H1 (cell line): Measurements from ENCODE around the gene PDE8A. TPM values are rescaled to one million over a fixed set of nuclear protein-coding genes. Genes with fewer than 3 reads are reported as not detected.

Source experiments
- CTCF ChIA-PET: fragments of 300-600 bp; sonication (Branson Sonifier 250); formaldehyde crosslinking; loops from one replicate; lab custom pipeline; 2021; ENCODE audit not compliant: partially characterized antibody; lab: Charles Lee
- POLR2A ChIA-PET: fragments of 300-600 bp; sonication (Branson Sonifier 250); formaldehyde crosslinking; loops from one replicate; lab custom pipeline; 2021; ENCODE audit warnings: inconsistent platforms; ENCODE audit not compliant: partially characterized antibody; lab: Charles Lee
- DNase-seq, 2 experiments: peaks; one replicate each; pipeline versions ENCODE4 v3.0.0 to v3.0.0-alpha.2; 2010 to 2022; ENCODE audit warnings: low spot score in 2 of 2, low read depth in 1 of 2, mixed read lengths in 1 of 2
- FAIRE-seq: peaks from 2 replicates; lab custom pipeline; 2011; peaks lifted over from hg19 to GRCh38; lab: Jason Lieb, UNC
- H2AFZ ChIP-seq: 2 replicates; pipeline ENCODE4 v1.8.1; 2012; ENCODE audit warnings: low read length, inconsistent platforms
- H2AK5ac ChIP-seq: 2 replicates; pipeline ENCODE4 v1.6.1; 2013; ENCODE audit warnings: low read depth, low read length
- H2BK120ac ChIP-seq: replicated peaks from 2 replicates; pipeline ENCODE3; 2013; ENCODE audit warnings: low read depth, low read length, inconsistent platforms
- H2BK12ac ChIP-seq: 2 replicates; pipeline ENCODE4 v1.6.1; 2013; ENCODE audit warnings: low read depth, low read length
- H2BK15ac ChIP-seq: 2 replicates; pipeline ENCODE4 v1.6.1; 2013; ENCODE audit warnings: low read length
- H2BK20ac ChIP-seq: 2 replicates; pipeline ENCODE4 v1.6.1; 2013; ENCODE audit warnings: low read length
- H2BK5ac ChIP-seq: 2 replicates; pipeline ENCODE4 v1.6.1; 2013; ENCODE audit warnings: low read depth, low read length
- H3K14ac ChIP-seq: 2 replicates; pipeline ENCODE4 v1.6.1; 2013; ENCODE audit warnings: inconsistent platforms; ENCODE audit not compliant: insufficient read length
- H3K18ac ChIP-seq: 2 replicates; pipeline ENCODE4 v1.6.1; 2013; ENCODE audit warnings: low read length; ENCODE audit errors: extremely low read depth
- H3K23ac ChIP-seq: 2 replicates; pipeline ENCODE4 v1.6.1; 2013; ENCODE audit warnings: inconsistent platforms; ENCODE audit not compliant: insufficient read length
- H3K23me2 ChIP-seq: 2 replicates; pipeline ENCODE4 v1.6.1; 2013; ENCODE audit warnings: low read depth, low read length
- H3K27ac ChIP-seq: 2 replicates; pipeline ENCODE4 v1.6.1; 2011; ENCODE audit warnings: low read depth, low read length, inconsistent platforms
- H3K27me3 ChIP-seq, 4 experiments: replicated peaks in 1 of 4; 1 replicate in 1 of 4; 2 replicates in 3 of 4; pipeline versions ENCODE4 v1.6.1 to v1.8.1; 2011 to 2013; ENCODE audit warnings: low read length in 3 of 4, mild to moderate bottlenecking in 3 of 4, inconsistent platforms in 2 of 4, mixed read lengths in 2 of 4, moderate library complexity in 1 of 4; ENCODE audit not compliant: control insufficient read depth in 3 of 4, insufficient read depth in 3 of 4; ENCODE audit errors: extremely low read depth in 1 of 4
- H3K36me3 ChIP-seq, 4 experiments: 2 replicates each; pipeline versions ENCODE4 v1.6.1 to v1.8.1; 2011 to 2013; ENCODE audit warnings: mild to moderate bottlenecking in 4 of 4, low read length in 3 of 4, moderate library complexity in 2 of 4, control low read depth in 1 of 4, inconsistent platforms in 1 of 4; ENCODE audit not compliant: insufficient read depth in 4 of 4, control insufficient read depth in 2 of 4
- H3K4ac ChIP-seq: replicated peaks from 2 replicates; pipeline ENCODE3; 2013; ENCODE audit warnings: low read length, low read depth, mixed read lengths, inconsistent platforms; ENCODE audit not compliant: insufficient read length
- H3K4me1 ChIP-seq, 4 experiments: replicated peaks in 1 of 4; 1 replicate in 1 of 4; 2 replicates in 3 of 4; pipeline versions ENCODE4 v1.6.1 to v1.8.1; 2011 to 2013; ENCODE audit warnings: low read length in 3 of 4, inconsistent platforms in 2 of 4, mixed read lengths in 1 of 4; ENCODE audit not compliant: insufficient read depth in 4 of 4, control insufficient read depth in 3 of 4
- H3K4me2 ChIP-seq, 2 experiments: 2 replicates each; pipeline versions ENCODE4 v1.6.1 to v1.8.1; 2011 to 2013; ENCODE audit warnings: low read depth in 2 of 2, low read length in 2 of 2, control low read depth in 1 of 2, inconsistent platforms in 1 of 2, mild to moderate bottlenecking in 1 of 2; ENCODE audit not compliant: insufficient read depth in 1 of 2
- H3K4me3 ChIP-seq, 4 experiments: fragments of 200-600, 300-600 bp in 1 of 4; sonication (generic), shearing (Covaris generic), sonication (Bioruptor Twin) in 1 of 4; 2 replicates each; pipeline versions ENCODE4 v1.5.1 to v1.8.1; 2011 to 2016; ENCODE audit warnings: low read length in 4 of 4, low read depth in 3 of 4, control low read depth in 2 of 4, inconsistent platforms in 2 of 4, mild to moderate bottlenecking in 2 of 4, mixed read lengths in 1 of 4, moderate library complexity in 1 of 4; ENCODE audit not compliant: insufficient read depth in 2 of 4; ENCODE audit errors: extremely low read depth in 1 of 4
- H3K56ac ChIP-seq: replicated peaks from 2 replicates; pipeline ENCODE3; 2013; ENCODE audit warnings: low read depth, mild to moderate bottlenecking, mixed read lengths, low read length, inconsistent platforms; ENCODE audit not compliant: insufficient read length
- H3K79me1 ChIP-seq: 2 replicates; pipeline ENCODE4 v1.6.1; 2013; ENCODE audit warnings: low read depth, low read length, control low read depth
- H3K79me2 ChIP-seq, 2 experiments: 2 replicates each; pipeline versions ENCODE4 v1.6.1 to v1.8.1; 2012 to 2013; ENCODE audit warnings: low read length in 2 of 2, mild to moderate bottlenecking in 2 of 2, inconsistent platforms in 1 of 2; ENCODE audit not compliant: insufficient read depth in 2 of 2, control insufficient read depth in 1 of 2
- H3K9ac ChIP-seq, 4 experiments: replicated peaks in 1 of 4; 1 replicate in 1 of 4; 2 replicates in 3 of 4; pipeline versions ENCODE4 v1.6.1 to v1.8.1; 2011 to 2013; ENCODE audit warnings: low read depth in 3 of 4, low read length in 3 of 4, control low read depth in 2 of 4, mild to moderate bottlenecking in 2 of 4, moderate library complexity in 2 of 4, inconsistent platforms in 1 of 4; ENCODE audit errors: extremely low read depth in 1 of 4
- H3K9me3 ChIP-seq, 2 experiments: 2 replicates each; pipeline versions ENCODE4 v1.6.1 to v1.8.1; 2012 to 2013; ENCODE audit warnings: mild to moderate bottlenecking in 2 of 2, moderate library complexity in 2 of 2, control low read depth in 1 of 2, inconsistent platforms in 1 of 2, low read depth in 1 of 2, low read length in 1 of 2, mixed read lengths in 1 of 2; ENCODE audit not compliant: insufficient read depth in 2 of 2
- H4K20me1 ChIP-seq, 2 experiments: replicated peaks in 1 of 2; 2 replicates each; pipeline versions ENCODE3 to v1.8.1; 2011 to 2013; ENCODE audit warnings: inconsistent platforms in 2 of 2, low read length in 2 of 2, mild to moderate bottlenecking in 1 of 2; ENCODE audit not compliant: insufficient read depth in 2 of 2, control insufficient read depth in 1 of 2
- H4K5ac ChIP-seq: 2 replicates; pipeline ENCODE4 v1.6.1; 2013; ENCODE audit warnings: low read length, low read depth, mixed read lengths, inconsistent platforms; ENCODE audit not compliant: insufficient read length
- H4K8ac ChIP-seq: 2 replicates; pipeline ENCODE4 v1.8.0; 2013; ENCODE audit warnings: mild to moderate bottlenecking, moderate library complexity, low read length, inconsistent platforms; ENCODE audit not compliant: insufficient read depth; ENCODE audit errors: extremely low read depth
- H4K91ac ChIP-seq: replicated peaks from 2 replicates; pipeline ENCODE3; 2013; ENCODE audit warnings: low read length, mixed read lengths, inconsistent platforms; ENCODE audit not compliant: insufficient read length
- BCL11A ChIP-seq, 2 experiments: IDR thresholded peaks; one replicate each; pipeline ENCODE4 v1.6.1; 2011; ENCODE audit warnings: low read depth in 2 of 2, low read length in 2 of 2, mild to moderate bottlenecking in 2 of 2
- CBX5 ChIP-seq: fragments of 300-800, 300-1000 bp; sonication (generic); IDR thresholded peaks from 2 replicates; pipeline ENCODE4 v1.7.1; 2016; ENCODE audit warnings: antibody characterized with exemption, low read length, low read depth
- CHD1 ChIP-seq: IDR thresholded peaks from 2 replicates; pipeline ENCODE4 v1.6.1; 2012; ENCODE audit warnings: low read depth, low read length, improper control_type of control experiment
- CREB1 ChIP-seq: IDR thresholded peaks from 2 replicates; pipeline ENCODE4 v1.6.1; 2012; ENCODE audit warnings: inconsistent platforms
- EP300 ChIP-seq, 2 experiments: IDR thresholded peaks; 1 replicate in 1 of 2; 2 replicates in 1 of 2; pipeline ENCODE4 v1.6.1; 2011 to 2012; ENCODE audit warnings: low read depth in 2 of 2, low read length in 2 of 2, mild to moderate bottlenecking in 2 of 2, borderline replicate concordance in 1 of 2, inconsistent platforms in 1 of 2, moderate library complexity in 1 of 2
- KDM1A ChIP-seq: fragments of 200-600, 300-600 bp; sonication (generic); IDR thresholded peaks from 2 replicates; pipeline ENCODE4 v1.7.1; 2016; ENCODE audit warnings: mild to moderate bottlenecking, low read length, borderline replicate concordance
- KDM4A ChIP-seq: IDR thresholded peaks from one replicate; pipeline ENCODE4 v1.7.1; 2012; ENCODE audit warnings: low read depth, mild to moderate bottlenecking, moderate library complexity, low read length, inconsistent platforms; ENCODE audit not compliant: severe bottlenecking
- KDM5A ChIP-seq: fragments of 200-600 bp; IDR thresholded peaks from 2 replicates; pipeline ENCODE4 v1.7.1; 2012; ENCODE audit warnings: mild to moderate bottlenecking, low read length, inconsistent platforms, mixed read lengths
- PHF8 ChIP-seq: fragments of 200-600 bp; sonication (generic); conservative IDR thresholded peaks from 2 replicates; pipeline ENCODE4 v1.7.1; 2012; ENCODE audit warnings: low read depth, mild to moderate bottlenecking, inconsistent platforms, low read length, moderate library complexity
- RNF2 ChIP-seq: fragments of 200-900, 300-1000 bp; sonication (generic); IDR thresholded peaks from 2 replicates; pipeline ENCODE4 v1.7.1; 2016; ENCODE audit warnings: borderline replicate concordance, low read depth, mild to moderate bottlenecking, antibody characterized with exemption, low read length; ENCODE audit not compliant: poor library complexity, severe bottlenecking; ENCODE audit errors: missing control alignments
- SIRT6 ChIP-seq: IDR thresholded peaks from one replicate; pipeline ENCODE4 v1.7.1; 2012; ENCODE audit warnings: low read length, inconsistent platforms
- TBP ChIP-seq: IDR thresholded peaks from 2 replicates; pipeline ENCODE4 v1.6.1; 2011; ENCODE audit warnings: low read depth, low read length, improper control_type of control experiment
- WGBS, 2 experiments: shearing (Covaris generic) in 1 of 2; methylation state at CpG; one replicate each; pipeline versions ENCODE4 v1.1.6 to v1.1.7; 2013 to 2015; ENCODE audit warnings: low lambda C conversion rate in 2 of 2, mixed read lengths in 2 of 2, inconsistent platforms in 1 of 2, low coverage in 1 of 2, missing lambda C conversion rate in 1 of 2; ENCODE audit not compliant: insufficient replicate concordance in 2 of 2, insufficient coverage in 1 of 2, insufficient read length in 1 of 2; ENCODE audit errors: extremely low coverage in 1 of 2, missing lambda C conversion rate in 1 of 2; 5-methylcytosine and 5-hydroxymethylcytosine counted together
- polyA plus RNA-seq, 7 experiments: library from polyadenylated mRNA; depleted of rRNA in 3 of 7; stranded (reverse) in 5 of 7; unstranded in 2 of 7; fragments of >200 nt in 5 of 7; fragments of 200-250 nt in 2 of 7; gene quantifications; 1 replicate in 5 of 7; 2 replicates in 1 of 7; 4 replicates in 1 of 7; pipeline versions ENCODE4 v1.2.1 to v1.2.3, GENCODE V29; 2011 to 2013; ENCODE audit warnings: missing spikeins in 2 of 7, mixed read lengths in 2 of 7
- total RNA-seq: library from RNA; stranded (reverse); fragmentation: NEBNext Ultra II Directional; extraction: Animal tissue kit (Norgen Biotek cat#: 25700); gene quantifications from 2 replicates; pipeline ENCODE4 v1.2.1, GENCODE V29; 2021
- TF ChIP-seq, protein P1 (sequence below): IDR thresholded peaks from 2 replicates; pipeline ENCODE4 v1.6.1; 2012; ENCODE audit warnings: inconsistent platforms

PDE8A gene
- total and polyA plus RNA-seq, 2 of the 8 experiments (the other 6 are each of a cell fraction or from before 2014, with no cell fraction given) = 6.9 to 7.8 TPM

DNA sequence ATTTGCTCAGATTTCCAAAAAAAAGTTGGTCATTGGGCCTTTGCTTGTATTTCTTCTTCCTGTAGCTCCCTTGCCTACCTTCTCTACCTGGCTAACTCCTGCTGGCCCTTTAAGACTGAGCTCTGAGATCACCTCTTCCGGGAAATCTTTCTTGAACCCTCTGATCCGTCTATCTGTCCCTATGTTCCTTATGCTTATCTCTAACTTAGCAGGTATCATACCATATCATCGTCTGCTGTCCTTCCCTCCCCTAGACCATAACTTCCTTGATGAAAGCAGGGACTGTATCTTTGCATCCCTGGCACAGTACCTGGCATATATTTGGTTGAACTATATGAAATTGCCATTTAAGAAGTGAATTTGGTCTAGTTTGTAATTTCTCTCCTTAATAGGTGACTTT, 42.3 kb downstream of the PDE8A start:
- no peaks in the 10 kb centered on the region for H3K9me3 ChIP-seq
- H2BK20ac ChIP-seq = no peak overlapping the region
- FAIRE-seq = no peak
- H3K23ac ChIP-seq = no peak overlapping the region
- H4K8ac ChIP-seq = no peak overlapping the region
- no peak overlapping the region for H3K56ac ChIP-seq
- no peak overlapping the region for H2AFZ ChIP-seq
- H4K20me1 ChIP-seq = no peaks in the 10 kb centered on the region
- H4K5ac ChIP-seq = no peak overlapping the region
- no peaks in the 10 kb centered on the region; the same call in 1 of the 2 replicates for H3K79me1 ChIP-seq
- peaks cover 0 to 5% of the 10 kb centered on the region in 2 experiments; a peak in 1 of 4 replicates for H3K79me2 ChIP-seq
- no peaks in the 10 kb centered on the region for H3K27me3 ChIP-seq
- H3K4ac ChIP-seq = no peak overlapping the region
- no peaks in the 10 kb centered on the region for H3K36me3 ChIP-seq
- H2BK15ac ChIP-seq = no peak overlapping the region
- H3K4me2 ChIP-seq = no peak overlapping the region
- no peak for DNase-seq
- no peak overlapping the region for H3K14ac ChIP-seq
- H3K18ac ChIP-seq = no peak overlapping the region
- no peak overlapping the region for H3K9ac ChIP-seq
- ChIA-PET CTCF (no interaction called here), POLR2A (interaction anchor here (0.6 kb wide), 1 partner anchor 1898 kb away, joined by 3 read pairs; no protein-coding TSS in a partner anchor)
- H2AK5ac ChIP-seq = no peak overlapping the region
- H3K27ac ChIP-seq = no peak overlapping the region
- 82% methylated on average over 3 of the region's 3 CpGs; no CpG with 5 or more reads in 1 of the 2 experiments for WGBS, 2 experiments
- H2BK120ac ChIP-seq = no peak overlapping the region
- no peak overlapping the region for H2BK5ac ChIP-seq
- no peaks in the 10 kb centered on the region for H3K23me2 ChIP-seq
- no peak overlapping the region for H4K91ac ChIP-seq
- no peak for TF ChIP-seq PHF8
- no peak for TF ChIP-seq RNF2
- TF ChIP-seq KDM5A = no peak
- TF ChIP-seq, protein P1, sequence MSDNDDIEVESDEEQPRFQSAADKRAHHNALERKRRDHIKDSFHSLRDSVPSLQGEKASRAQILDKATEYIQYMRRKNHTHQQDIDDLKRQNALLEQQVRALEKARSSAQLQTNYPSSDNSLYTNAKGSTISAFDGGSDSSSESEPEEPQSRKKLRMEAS = no peak
- no peak for TF ChIP-seq BCL11A (IDR thresholded peaks at IDR 0.05; ENCODE audit: low read depth in 2 of 2, low read length in 2 of 2)
- no peak for TF ChIP-seq KDM4A
- no peak for TF ChIP-seq CBX5
- no peak for TF ChIP-seq SIRT6
- TF ChIP-seq CHD1 = no peak
- TF ChIP-seq TBP = no peak
- no peak for TF ChIP-seq EP300 (IDR thresholded peaks at IDR 0.05; ENCODE audit: borderline replicate concordance in 1 of 2, low read depth in 2 of 2, low read length in 2 of 2)
- no peak for TF ChIP-seq KDM1A
- TF ChIP-seq CREB1 = no peak
- peaks cover 0 to 6% (median 2%) of the 10 kb centered on the region in 4 experiments; a peak in 3 of 7 replicates for H3K4me1 ChIP-seq
- no peak overlapping the region for H2BK12ac ChIP-seq
- no peak overlapping the region for H3K4me3 ChIP-seq
